Esophagus mucosa (tissue), 1 donor: ENCODE data around the gene CFAP77. TPM values are rescaled to one million over a fixed set of nuclear protein-coding genes. Genes with fewer than 3 reads are reported as not detected.

Source experiments
- ATAC-seq: fragments of 200-7000 bp; cut with Tn5 transposase; one replicate; pipeline ENCODE4 v1.9.1; 2020
- total RNA-seq: library from RNA; stranded (reverse); gene quantifications from one replicate; pipeline ENCODE4 v1.2.4, GENCODE V29; 2023
- donor health status: DM: yes; HTN: yes; CAD: no.

The CFAP77 gene
- total RNA-seq, 1 donor from 2014 or later, result not detected

DNA sequence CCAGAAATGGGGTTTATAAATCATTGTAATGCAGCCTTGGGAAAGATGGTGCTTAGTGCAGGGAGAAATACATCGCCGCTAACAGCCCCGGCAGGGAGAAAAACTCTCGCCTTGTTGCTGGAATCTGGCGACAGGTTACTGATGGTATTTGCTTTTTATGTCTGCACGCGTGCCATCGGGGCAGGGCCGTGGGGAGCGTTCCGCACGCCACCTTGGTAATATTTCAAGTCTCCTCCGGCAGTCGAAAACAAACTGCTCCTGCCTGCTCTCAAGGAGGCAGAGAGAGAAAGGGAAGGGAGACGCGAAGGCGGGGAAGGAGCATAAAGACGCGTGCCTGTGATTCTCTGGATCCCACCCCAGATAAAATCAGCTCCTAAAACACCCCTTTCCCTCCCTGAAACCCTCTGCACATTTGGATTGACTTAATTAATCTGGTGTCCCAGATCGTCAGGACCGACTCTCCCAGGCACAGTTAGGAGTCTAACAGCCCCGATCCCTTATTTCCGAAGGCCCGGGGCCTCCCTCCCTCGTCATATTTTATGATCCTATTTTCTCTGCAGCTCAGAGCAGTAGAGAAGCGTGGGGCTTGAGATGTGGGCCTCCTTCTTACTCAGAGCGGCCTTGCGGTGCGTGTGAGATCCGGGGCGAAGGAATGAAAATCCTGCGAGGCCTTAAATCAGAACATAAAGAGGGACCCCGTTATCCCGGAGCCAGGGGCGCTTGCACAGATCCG lies 47.7 kb downstream of the CFAP77 start:
- ATAC-seq, result no peak

DNA sequence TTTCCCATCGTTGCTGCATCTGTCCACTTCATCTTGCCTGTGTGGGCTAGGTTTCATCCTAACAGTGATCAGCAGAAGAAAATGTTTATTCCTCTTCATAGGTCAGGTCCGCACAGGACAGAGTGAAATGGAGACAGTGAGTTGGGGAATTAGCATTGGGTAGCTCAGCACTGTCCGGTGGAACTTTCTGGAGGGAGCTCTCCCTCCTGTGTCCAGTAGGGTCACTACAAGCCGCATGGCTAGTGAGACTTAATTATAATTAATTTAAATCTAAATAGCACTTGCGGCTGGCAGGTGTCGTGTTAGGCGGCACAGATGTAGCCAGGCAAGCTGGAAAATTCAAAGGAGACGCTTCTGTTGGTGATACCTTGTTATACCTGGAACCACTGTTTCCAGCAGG lies 48.4 kb downstream of the CFAP77 start:
- no peak for ATAC-seq

DNA sequence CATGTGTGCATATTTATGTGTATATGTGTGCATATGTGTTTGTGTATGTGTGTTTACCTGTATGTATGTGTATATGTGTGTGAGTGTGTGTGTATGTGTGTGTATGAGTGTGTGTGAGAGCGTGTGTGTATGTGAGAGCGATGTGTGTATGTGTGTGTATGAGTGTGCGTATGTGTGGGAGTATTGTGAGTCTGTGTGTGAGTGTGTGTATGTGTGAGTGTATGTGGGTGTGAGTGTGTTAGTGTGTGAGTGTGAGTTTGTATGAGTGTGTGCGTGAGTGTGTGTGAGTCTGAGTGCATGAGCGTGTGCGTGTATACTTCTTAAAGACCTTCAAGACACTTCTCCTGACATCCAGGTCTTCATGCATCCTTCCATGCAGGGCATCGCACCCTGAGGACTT lies 49.6 kb downstream of the CFAP77 start:
- no peak for ATAC-seq

DNA sequence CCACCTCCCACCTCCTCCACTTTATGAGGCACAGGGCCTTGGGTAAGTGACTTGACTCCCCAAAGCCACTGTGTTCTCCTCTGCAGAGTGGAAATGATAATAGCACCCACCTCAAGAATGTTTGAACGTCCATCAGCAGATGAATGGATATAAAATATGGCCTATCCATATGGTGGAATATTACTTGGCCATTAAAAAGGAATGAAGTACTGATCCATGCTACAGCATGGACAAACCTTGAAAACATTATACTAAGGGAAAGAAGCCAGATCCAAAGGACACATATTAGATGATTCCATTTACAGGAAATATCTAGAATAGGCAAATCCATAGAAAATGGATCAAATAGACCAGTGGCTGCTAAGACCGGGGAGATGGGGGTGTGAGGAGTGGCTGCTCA lies 50.2 kb downstream of the CFAP77 start:
- no peak for ATAC-seq

DNA sequence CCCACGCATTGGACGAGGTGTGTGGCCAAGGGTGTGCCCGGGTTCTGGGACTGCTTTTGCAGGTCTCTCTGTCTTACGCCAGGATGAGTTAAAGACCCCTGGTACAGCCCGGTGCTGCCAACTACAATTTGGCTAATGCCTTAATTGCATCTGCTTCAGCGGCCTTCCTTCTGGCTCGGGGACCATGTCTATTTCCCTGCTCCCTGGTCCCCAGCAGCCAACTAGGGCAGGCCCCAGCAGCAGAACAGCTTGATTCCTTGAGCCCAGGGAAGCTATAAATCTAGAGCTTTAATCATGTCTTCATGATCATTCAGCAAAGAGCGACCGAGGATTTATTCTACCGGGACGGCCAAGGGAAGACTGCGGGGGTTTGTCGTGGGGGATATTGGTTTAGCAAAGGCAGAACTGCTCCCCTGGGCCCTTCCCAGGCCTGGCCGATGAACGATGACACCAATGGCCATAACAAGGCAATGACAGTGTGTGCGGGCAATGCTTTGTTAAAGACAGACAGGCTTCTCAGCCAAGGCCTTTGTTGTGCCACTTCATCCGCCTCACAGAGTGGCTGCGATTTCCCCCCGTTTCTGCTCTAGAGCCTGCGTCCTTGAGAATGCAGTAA lies 51.4 kb downstream of the CFAP77 start:
- ATAC-seq, result no peak

DNA sequence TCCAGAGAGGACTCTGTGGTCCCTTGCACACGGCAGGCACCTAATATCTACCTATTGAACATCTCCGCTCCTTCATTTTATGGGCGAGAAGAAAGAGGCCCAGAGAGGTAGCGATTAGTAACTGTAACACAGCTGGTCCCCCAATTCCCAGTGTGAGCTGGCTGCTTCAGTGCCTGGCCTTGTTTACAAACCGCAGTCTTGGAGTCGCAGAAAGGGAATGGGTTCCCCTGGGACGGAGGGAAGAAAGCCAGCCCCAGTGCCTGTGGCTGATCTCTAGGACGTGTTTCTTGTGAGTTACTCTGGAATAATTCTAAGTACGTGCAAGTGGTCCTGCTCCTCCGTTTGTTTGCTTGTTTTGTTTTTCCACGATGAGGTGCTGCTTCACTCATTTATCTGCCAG lies 52.0 kb downstream of the CFAP77 start:
- ATAC-seq, result no peak

DNA sequence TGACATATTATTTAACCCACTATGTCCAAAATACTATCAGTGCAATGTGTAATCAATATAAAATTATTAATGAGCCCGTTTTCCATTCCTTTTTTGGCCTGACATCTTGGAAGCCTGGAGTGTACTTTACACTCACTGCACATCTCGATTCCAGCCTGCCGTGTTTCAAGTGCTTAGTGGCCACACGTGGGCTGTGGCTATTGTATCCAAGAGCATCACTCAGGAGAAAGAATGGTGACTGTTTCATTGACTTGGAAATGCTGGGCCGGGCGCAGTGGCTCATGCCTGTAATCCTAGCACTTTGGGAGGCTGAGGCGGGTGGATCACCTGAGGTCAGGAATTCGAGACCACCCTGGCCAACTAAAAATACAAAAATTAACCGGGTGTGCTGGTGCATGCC lies 54.5 kb downstream of the CFAP77 start:
- ATAC-seq, result no peak

DNA sequence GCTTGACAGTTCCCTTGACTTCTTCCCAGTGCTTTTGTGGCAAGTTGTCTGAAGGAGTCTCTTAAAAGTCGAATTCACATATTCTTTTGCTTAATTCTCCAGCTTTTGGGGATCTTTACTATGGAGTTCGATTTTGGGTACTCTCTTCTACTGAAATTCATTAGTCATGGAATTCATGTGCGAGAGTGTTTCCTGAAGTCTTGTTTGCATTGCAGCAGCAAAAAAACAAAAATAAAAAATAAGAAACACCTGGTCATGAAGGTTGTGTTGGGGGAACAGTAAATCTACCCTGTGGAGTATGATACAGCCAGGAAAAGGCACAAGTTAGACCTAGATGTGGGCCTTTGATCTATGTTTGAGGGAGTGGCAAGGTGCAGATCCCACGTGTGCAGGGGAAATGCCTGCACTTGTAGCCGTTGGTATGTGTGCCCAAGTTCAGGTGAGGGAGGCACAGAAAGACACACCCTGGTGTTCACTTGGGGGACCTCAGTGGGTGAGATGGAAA lies 55.2 kb downstream of the CFAP77 start:
- no peak for ATAC-seq

DNA sequence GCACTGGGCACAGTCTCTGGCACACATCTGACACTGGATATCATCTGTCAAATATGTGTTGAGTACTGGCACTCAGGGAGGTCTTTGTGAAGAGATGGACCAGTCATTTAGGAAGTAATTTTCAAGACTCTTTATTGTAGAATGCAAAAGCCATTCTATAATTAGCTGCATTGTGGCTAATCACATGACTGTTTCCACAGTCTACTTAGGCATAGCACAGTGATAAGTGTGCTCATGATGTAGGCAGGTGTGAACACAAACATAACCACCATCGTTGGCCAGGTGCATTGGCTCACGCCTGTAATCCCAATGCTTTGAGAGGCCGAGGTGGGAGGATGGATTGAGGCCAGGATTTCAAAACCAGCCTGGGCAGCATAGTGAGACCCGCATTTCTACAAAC lies 62.2 kb downstream of the CFAP77 start:
- ATAC-seq, result no peak

DNA sequence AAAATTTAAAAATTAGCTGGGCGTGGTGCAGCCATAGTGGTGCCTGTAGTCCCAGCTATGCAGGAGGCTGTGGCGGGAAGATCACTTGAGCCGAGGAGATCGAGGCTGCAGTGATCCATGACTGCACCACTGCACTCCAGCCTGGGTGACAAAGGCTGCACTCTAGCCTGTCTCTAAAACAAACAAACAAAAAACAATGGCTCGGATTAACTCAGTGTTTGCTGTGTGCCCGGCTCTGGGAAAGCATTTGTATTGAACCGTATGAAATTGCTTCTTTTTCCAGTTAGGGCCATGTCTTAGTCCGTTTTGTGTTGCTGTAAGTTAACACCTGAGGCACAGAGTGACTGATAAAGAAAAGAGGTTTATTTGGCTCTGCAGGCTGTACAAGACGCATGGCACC lies 62.6 kb downstream of the CFAP77 start:
- ATAC-seq, result no peak

DNA sequence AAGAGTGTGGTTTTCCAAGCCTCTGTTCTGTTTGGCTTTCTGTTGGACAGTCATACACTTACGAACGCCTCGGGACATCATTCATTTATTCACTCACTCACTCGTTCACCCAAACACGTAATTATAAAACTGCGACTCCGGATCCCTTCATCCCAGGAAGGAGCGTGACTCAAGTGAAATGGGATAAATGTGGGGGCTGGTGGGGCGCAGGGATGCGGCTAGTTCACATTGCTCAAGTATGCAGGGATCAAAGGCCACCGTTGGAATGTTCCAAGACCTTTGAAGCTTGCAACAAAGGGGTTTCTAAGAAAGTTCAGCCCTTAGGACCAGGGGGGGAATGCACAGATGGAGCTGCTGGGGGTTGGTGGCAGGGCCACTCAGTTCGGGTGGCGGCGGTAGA lies 64.2 kb downstream of the CFAP77 start:
- no peak for ATAC-seq

DNA sequence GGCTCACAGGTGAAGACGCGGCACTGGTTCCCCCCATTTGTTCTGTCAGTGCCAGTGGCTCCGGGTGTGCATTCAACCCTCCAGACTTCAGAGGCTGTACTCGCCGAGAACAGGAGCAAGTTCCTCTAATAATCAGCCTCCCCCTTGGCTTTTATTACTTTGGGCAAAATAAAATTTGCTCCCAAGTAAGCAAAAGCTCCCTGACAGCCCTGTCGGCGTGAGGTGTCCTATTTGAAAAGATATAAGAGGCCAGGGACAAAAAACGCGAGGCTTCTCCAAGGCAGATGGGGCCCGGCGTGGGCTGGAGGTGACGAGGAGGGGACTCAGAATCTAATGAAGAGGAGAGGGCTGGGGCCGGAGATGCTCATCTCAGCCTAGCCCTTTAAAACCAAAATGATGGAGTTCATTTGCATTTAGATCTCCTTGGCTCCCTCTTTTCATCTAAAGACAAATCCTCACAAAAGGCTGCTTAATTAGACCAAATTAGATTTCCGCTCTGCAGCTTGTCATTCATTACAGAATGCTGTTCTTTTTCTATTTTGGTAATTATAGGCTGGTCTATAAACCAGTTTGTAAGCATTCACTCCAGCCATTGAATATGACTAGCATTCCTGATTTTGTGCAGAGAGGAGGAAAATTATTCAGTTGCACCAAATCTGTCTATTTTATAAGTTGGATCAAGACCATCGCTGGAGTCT lies 68.5 kb downstream of the CFAP77 start:
- ATAC-seq, result no peak

DNA sequence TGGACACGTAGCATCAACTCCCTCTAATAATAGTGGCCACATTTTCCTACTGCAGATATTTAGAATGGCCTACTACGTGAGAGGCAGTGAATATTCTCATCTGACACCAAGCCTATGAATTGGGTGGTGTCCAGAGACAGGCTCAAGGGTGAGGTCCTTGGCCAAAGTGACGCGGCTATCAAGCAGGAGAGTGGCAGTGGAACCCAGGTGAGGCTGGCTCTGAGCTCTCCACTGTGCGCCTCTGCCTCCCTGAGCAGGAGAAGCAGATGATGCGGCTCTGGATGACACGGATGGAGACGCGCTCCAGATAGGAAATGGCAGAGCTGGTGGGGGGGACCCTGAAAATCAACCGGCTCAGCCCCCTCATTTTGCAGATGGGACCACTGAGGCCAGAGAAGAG lies 69.7 kb downstream of the CFAP77 start:
- ATAC-seq, result no peak

DNA sequence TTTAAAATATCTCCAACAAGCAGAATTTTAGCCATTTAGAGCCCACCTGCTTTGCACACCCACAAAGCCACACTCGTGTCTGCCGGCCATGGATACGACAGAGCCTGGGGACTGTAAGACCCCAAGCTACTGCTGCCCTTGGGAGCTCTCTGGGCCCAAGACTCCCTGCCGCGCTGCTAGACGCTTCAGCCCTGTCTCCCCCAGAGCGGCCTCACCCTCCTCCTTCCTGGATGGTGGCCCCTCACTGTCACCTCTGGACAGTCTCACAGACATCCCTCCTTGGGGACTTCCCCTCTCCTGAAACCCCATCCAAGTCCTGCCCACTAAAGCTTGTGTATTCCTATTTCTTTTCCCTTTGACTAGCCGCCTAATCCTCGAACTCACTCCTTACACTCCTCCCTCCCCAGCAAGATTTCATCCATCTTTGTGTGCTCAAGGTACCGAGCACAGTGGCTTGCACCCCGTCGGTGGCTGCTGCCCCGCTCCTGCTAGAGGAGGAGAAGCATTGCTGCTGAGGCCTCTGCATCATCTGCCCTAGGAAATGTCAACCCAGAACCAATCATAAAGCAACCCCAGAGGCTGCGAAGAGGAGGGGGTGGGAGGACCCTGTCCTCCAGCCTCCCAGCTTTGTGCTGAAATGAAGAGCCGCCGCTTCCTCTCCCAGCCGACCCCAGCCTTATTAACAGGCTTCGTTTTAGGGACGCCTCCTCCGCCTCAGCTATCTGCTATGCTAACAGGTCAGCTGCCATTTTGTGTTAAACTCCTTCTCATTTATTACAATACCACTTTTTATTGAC lies 71.2 kb downstream of the CFAP77 start:
- no peak for ATAC-seq

DNA sequence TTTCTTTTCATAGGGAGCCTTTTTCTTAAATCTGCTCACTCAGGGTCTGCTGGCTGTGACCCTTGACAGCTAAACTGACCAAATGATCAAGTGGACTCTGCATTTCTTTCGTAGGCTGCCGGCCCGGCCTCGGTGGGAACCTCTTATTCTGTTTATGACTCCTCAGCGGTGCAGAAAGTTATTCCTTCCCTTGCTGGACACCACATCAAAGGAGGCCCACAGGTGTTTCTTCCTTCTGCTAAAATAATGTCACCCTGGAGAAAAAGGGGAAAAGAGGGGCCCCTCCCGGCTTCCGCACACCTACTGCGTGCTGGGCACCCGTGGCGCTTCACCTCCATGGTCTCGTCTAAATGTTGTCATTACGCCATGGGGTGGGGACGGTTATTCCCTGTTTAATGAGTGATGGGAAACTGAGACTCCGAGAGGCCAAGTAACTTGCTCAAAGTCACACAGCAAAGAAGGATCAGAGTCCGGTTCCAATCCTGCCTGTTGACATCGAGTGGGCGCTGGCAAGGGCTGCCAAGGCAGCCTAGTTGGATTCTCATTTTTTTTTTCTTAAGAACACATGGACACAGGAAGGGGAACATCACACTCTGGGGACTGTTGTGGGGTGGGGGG lies 72.3 kb downstream of the CFAP77 start:
- ATAC-seq, result no peak

DNA sequence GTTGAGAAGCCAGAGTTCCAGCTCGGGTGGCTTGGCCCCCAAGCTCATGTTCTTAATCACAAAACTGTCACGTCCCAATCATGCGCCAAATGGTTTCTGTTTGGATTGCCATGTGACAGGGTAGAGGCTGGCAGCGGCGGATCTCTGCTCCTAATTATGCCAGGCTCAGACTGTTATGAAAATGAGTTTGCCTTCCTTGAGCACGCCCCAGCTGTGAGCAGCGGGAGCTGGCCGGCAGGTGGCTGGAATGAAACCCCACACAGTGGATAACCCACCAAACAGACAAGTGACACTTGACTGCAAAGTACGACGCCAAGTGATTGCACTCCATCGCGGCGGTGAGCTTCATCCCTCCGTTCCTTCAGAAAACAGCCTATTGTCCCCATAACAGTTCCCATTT lies 75.4 kb downstream of the CFAP77 start:
- no peak for ATAC-seq

DNA sequence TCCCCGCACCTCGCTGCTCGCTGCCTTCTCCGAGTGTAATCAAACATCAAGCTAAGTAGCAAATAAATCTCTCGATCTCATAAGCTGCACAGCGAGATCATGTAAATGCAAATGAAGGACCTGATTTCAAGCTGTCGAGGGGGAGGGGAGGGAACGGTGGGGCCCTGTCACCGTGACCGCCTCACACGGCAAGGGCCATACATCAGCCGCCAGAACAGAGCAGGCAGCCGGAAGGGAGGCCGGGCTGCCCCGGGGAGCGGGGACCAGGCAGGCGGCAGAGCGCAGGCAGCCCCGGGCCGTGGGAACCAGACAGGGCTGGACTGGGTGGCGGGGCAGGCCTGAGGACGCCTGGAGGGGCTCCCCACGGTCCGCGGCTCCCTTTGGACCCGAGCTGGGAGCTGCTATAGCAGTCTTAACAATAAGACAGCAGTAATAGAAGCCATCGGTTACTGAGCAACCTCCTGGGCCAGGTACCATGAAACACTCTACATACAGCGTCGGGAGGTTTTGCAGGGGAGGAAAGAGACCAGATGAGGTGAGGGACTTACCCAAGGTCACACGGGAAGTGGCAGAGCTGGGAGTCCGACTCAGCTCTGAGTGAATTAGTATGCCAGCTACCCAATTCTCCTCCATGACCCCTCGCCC lies 76.8 kb downstream of the CFAP77 start:
- ATAC-seq, result peak; percentile 29

DNA sequence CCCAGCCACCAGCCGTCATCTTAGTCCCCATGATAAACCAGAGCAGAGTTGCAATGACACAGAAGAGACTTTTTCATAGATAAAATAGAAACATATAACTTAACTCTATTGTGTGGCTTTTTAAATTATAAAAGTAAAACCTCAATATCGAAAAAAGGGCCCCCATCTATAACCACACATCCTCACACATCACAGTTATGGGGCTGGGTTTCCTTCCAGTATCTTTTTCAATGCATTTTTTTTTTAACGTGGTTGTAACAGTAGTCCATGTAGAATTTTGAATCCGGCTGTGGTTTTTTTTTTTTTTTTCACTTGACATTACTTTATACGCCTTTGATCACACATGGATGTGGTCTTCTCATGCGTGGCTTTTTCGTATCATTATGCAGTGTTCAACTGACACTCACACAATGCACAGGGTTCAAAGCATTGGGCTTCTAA lies 77.4 kb downstream of the CFAP77 start:
- no peak for ATAC-seq

DNA sequence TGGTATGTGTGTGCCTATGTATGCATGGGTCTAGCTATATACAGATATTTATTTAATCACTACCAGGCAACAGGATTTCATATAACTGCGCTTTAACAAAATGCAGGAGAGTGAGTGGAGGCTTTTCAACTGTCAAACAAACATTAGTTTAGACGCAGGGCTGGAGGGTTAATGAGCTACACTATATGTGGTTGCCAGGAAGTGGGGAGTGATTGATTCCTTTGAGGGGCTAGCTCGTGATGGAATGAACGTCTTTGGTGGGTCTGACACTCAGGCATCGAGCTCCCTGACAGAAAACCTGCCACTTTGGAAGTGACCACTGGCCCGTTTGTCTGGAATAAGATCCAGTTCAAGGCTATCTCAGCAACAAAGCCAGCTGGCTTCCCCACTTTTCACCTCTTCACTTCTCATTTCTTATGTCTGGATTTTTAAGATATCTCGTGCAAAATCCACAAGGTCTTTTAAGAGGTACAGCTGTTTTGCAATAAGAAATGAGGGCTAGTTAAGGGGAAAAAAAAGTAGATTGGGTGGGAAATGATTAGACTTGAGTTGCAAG lies 78.0 kb downstream of the CFAP77 start:
- no peak for ATAC-seq

DNA sequence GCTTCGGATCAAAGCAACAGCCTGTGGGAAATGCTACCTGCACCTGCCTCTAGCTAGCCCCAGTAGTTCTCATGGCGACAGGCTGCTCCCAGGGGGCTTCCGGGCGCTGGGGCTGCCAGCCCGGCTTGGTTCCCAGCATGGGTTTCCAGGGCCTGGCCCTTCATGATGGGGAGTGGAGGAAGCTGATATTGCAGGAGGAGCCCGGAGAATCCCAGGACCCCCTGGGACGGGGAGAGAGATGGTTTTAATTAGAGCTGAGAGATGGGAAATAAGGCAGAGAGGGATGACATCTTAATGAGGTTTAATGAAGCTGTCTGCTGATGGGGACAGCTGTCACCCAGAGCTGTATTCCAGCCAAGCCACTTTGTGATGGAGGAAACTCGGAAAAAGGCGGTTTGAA lies 78.6 kb downstream of the CFAP77 start:
- ATAC-seq, result no peak

DNA sequence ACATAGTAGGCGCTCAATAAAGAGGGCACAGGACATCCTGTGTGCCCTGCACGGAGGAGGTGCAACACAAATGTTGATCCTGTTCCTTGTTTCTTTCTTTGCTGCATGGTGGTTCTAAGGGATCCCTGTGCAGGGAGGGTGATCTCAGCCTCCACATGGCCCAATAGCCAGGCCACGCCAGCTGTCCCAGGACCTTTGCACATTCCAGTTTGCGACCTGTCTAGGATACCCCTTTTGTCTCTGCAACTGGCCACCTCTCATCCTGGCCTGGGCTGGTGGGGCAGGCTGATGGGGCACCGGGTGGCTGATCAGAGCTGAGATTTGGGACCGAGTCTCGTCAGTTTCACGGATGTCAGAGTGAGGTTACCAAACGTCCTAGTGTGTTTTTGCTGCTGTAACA lies 79.5 kb downstream of the CFAP77 start:
- no peak for ATAC-seq

DNA sequence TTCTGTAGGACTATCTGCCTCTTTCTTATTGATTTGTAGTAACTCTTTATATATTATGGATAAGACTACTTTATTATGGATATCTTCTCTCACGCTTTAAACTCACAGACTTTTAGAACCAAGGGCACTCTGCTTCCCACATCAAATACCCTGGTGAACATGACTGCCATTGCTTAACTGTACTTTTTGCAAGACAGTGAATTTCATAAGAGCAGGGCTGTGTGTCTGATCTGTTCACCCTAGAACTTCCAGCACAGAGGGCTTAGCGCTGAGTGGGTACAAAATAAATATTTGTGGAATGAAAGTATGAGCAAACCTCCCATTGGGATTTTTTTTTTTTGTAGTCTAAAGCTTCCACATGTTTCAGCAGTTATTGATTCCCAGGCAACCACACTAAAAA lies 84.8 kb downstream of the CFAP77 start:
- no peak for ATAC-seq
